Calu3 (cell line): Measurements from ENCODE around the gene PRG3. TPM values are rescaled to one million over a fixed set of nuclear protein-coding genes. Genes with fewer than 3 reads are reported as not detected.
"Not testable (repeated sequence)": the region's sequence is repeated elsewhere in the genome, so short reads cannot be mapped to it uniquely, and the experiment has no call there.

Source experiments
- BruUV-seq: library from RNA; stranded (reverse); fragments of 400-500 nt; replicated peaks from 2 replicates; lab custom pipeline; 2021; lab: Mats Ljungman, UMichigan
- CTCF ChIA-PET: fragments of 300-600 bp; sonication (Branson Sonifier 250); formaldehyde crosslinking; loops from one replicate; lab custom pipeline; 2022; ENCODE audit warnings: antibody characterized with exemption; lab: Charles Lee
- DNase-seq: peaks from one replicate; pipeline ENCODE4 v3.0.0; 2022
- H3K27ac Mint-ChIP-seq: one replicate; pipeline ENCODE4 v1.8.0; 2022; ENCODE audit warnings: mixed read lengths; ENCODE audit not compliant: unreplicated experiment
- H3K27me3 Mint-ChIP-seq: one replicate; pipeline ENCODE4 v1.8.0; 2022; ENCODE audit warnings: mixed read lengths; ENCODE audit not compliant: unreplicated experiment
- H3K36me3 Mint-ChIP-seq: one replicate; pipeline ENCODE4 v1.8.0; 2022; ENCODE audit warnings: mild to moderate bottlenecking, moderate library complexity, mixed read lengths; ENCODE audit not compliant: insufficient read depth, unreplicated experiment
- H3K4me1 Mint-ChIP-seq: one replicate; pipeline ENCODE4 v1.8.0; 2022; ENCODE audit warnings: mild to moderate bottlenecking, low read depth, mixed read lengths; ENCODE audit not compliant: unreplicated experiment
- H3K4me3 Mint-ChIP-seq: one replicate; pipeline ENCODE4 v1.8.0; 2022; ENCODE audit warnings: mild to moderate bottlenecking, low read depth, moderate library complexity, mixed read lengths; ENCODE audit not compliant: unreplicated experiment
- H3K9me3 Mint-ChIP-seq: one replicate; pipeline ENCODE4 v1.8.0; 2022; ENCODE audit warnings: low read depth, mixed read lengths; ENCODE audit not compliant: unreplicated experiment
- CTCF ChIP-seq: fragments of 200-600 bp; IDR thresholded peaks from one replicate; pipeline ENCODE4 v1.8.0; 2022; ENCODE audit warnings: antibody characterized with exemption; ENCODE audit not compliant: unreplicated experiment
- intact Hi-C: fragments of 100-400 bp; cut with micrococcal nuclease; formaldehyde crosslinking; loops from one replicate; pipeline ENCODE4 v1.10.0; 2022; ENCODE audit not compliant: unreplicated experiment
- total RNA-seq: library from RNA; stranded (reverse); gene quantifications from 2 replicates; pipeline ENCODE4 v1.2.3, GENCODE V29; 2022

PRG3 gene
- total RNA-seq, 1 experiment from 2014 or later, result not detected

GRCh38 chr11:57368106-57368844, 12.7 kb downstream of the PRG3 start:
- no TSS peak for BruUV-seq
- TF ChIP-seq CTCF, result no peak
- no peak overlapping the region for H3K4me3 Mint-ChIP-seq
- intact Hi-C loops, result no loop called here
- no peak for DNase-seq
- H3K27me3 Mint-ChIP-seq, result peaks cover 64% of the 10 kb centered on the region
- CTCF ChIA-PET, result interaction anchor here (0.6 kb wide), 1 partner anchor 56 kb away, joined by 11 read pairs; no protein-coding TSS in a partner anchor
- H3K27ac Mint-ChIP-seq, result no peak overlapping the region
- no peaks in the 10 kb centered on the region for H3K36me3 Mint-ChIP-seq
- no peaks in the 10 kb centered on the region for H3K9me3 Mint-ChIP-seq
- H3K4me1 Mint-ChIP-seq, result no peaks in the 10 kb centered on the region

- TF ChIP-seq CTCF, result no peak
- H3K9me3 Mint-ChIP-seq, result no peaks in the 10 kb centered on the region
- no peak overlapping the region for H3K4me3 Mint-ChIP-seq
- intact Hi-C loops, result no loop called here
- H3K4me1 Mint-ChIP-seq, result peaks cover 6% of the 10 kb centered on the region
- H3K36me3 Mint-ChIP-seq, result no peaks in the 10 kb centered on the region
- CTCF ChIA-PET, result no interaction called here
- H3K27ac Mint-ChIP-seq, result no peak overlapping the region
- no TSS peak for BruUV-seq
- peaks cover 68% of the 10 kb centered on the region for H3K27me3 Mint-ChIP-seq
- no peak for DNase-seq
Observed at GRCh38 chr11:57364851-57365660, 15.9 kb downstream of the PRG3 start.

GRCh38 chr11:57363131-57364080, 17.5 kb downstream of the PRG3 start:
- no peak for TF ChIP-seq CTCF
- Mint-ChIP-seq H3K4me1 (peaks cover 6% of the 10 kb centered on the region), H3K27me3 (peaks cover 63% of the 10 kb centered on the region), H3K4me3 (no peak overlapping the region), H3K9me3 (no peaks in the 10 kb centered on the region), H3K27ac (no peak overlapping the region), H3K36me3 (no peaks in the 10 kb centered on the region)
- BruUV-seq, result no TSS peak
- intact Hi-C loops, result no loop called here
- CTCF ChIA-PET, result interaction anchor here (0.5 to 0.6 kb wide), 2 partner anchors 36 to 169 kb away, joined by 3 read pairs; no protein-coding TSS in a partner anchor
- DNase-seq, result no peak

GRCh38 chr11:57361926-57362325, 19.0 kb downstream of the PRG3 start:
- BruUV-seq, result no TSS peak
- intact Hi-C loops, result no loop called here
- Mint-ChIP-seq H3K27ac (no peak overlapping the region), H3K27me3 (peaks cover 57% of the 10 kb centered on the region), H3K9me3 (no peaks in the 10 kb centered on the region), H3K4me3 (no peak overlapping the region), H3K36me3 (no peaks in the 10 kb centered on the region), H3K4me1 (peaks cover 6% of the 10 kb centered on the region)
- no peak for DNase-seq
- CTCF ChIA-PET, result no interaction called here
- TF ChIP-seq CTCF, result no peak

- H3K27me3 Mint-ChIP-seq, result peaks cover 52% of the 10 kb centered on the region
- H3K4me3 Mint-ChIP-seq, intact Hi-C loops, H3K36me3 Mint-ChIP-seq, H3K9me3 Mint-ChIP-seq, DNase-seq, H3K4me1 Mint-ChIP-seq, CTCF ChIA-PET, H3K27ac Mint-ChIP-seq, BruUV-seq: not testable (repeated sequence)
Observed at GRCh38 chr11:57361420-57361819, 19.5 kb downstream of the PRG3 start.
